Measurements from ENCODE around the gene SPINK2. TPM values are rescaled to one million over a fixed set of nuclear protein-coding genes. Genes with fewer than 3 reads are reported as not detected.

SPINK2 gene
- polyA plus RNA-seq, 1 of the 3 experiments (the other 2 are of a cell fraction), result not detected

- Histone ChIP-seq H3K36me3 (replicated peaks in 1 of 2; ENCODE audit: control insufficient read depth in 1 of 2, insufficient read depth in 2 of 2, low read length in 1 of 2) (no peaks in the 10 kb centered on the region), H3K4me1 (ENCODE audit: control insufficient read depth in 1 of 2, insufficient read depth in 2 of 2, low read depth in 1 of 2, low read length in 1 of 2) (no peaks in the 10 kb centered on the region; a peak in 1 of 4 replicates), H3K27me3 (ENCODE audit: insufficient read depth) (peaks cover 13% of the 10 kb centered on the region; the same call in 1 of the 2 replicates), H3K9me3 (no peaks in the 10 kb centered on the region), H3K9ac (no peak overlapping the region), H3K4me2 (no peak overlapping the region), H2AFZ (ENCODE audit: low read depth) (no peak overlapping the region), H3K27ac (ENCODE audit: low read depth in 2 of 2, low read length in 1 of 2) (no peak overlapping the region), H3K79me2 (ENCODE audit: insufficient read depth) (no peaks in the 10 kb centered on the region), H3F3A (replicated peaks; ENCODE audit: insufficient read depth) (no peaks in the 10 kb centered on the region), H3K4me3 (ENCODE audit: low read depth in 2 of 2, low read length in 1 of 2) (no peak overlapping the region), H4K20me1 (ENCODE audit: insufficient read depth) (no peaks in the 10 kb centered on the region), H3K9me2 (no peaks in the 10 kb centered on the region)
- DNase-seq, result no peak
- CTCF ChIA-PET, result no interaction called here
- TF ChIP-seq TCF12 (IDR thresholded peaks at IDR 0.05), result no peak
- TF ChIP-seq RXRA (IDR thresholded peaks at IDR 0.05; ENCODE audit: borderline replicate concordance, low read depth), result no peak
- TF ChIP-seq EZH2phosphoT487 (IDR thresholded peaks at IDR 0.05; ENCODE audit: borderline replicate concordance, low read depth), result no peak
- no peak for TF ChIP-seq YY1 (IDR thresholded peaks at IDR 0.05; ENCODE audit: low read depth)
- TF ChIP-seq EP300 (IDR thresholded peaks at IDR 0.05; ENCODE audit: borderline replicate concordance in 1 of 2, low read depth in 1 of 2, low read length in 1 of 2), result no peak
- TF ChIP-seq RFX5 (IDR thresholded peaks at IDR 0.05; ENCODE audit: low read length), result no peak
- TF ChIP-seq GABPA (IDR thresholded peaks at IDR 0.05; ENCODE audit: low read depth), result no peak
- no peak for TF ChIP-seq SMC3 (IDR thresholded peaks at IDR 0.05; ENCODE audit: low read depth, low read length)
- no peak for TF ChIP-seq RAD21 (IDR thresholded peaks at IDR 0.05; ENCODE audit: low read length)
- no peak for TF ChIP-seq NRF1 (IDR thresholded peaks at IDR 0.05; ENCODE audit: low read depth, low read length)
- no peak for TF ChIP-seq POLR2AphosphoS5 (IDR thresholded peaks at IDR 0.05; ENCODE audit: low read depth, low read length)
- no peak for TF ChIP-seq MEF2A (IDR thresholded peaks at IDR 0.05; ENCODE audit: borderline replicate concordance, low read depth)
- no peak for TF ChIP-seq SIN3A (IDR thresholded peaks at IDR 0.05; ENCODE audit: borderline replicate concordance, low read depth, low read length)
- TF ChIP-seq USF2 (IDR thresholded peaks at IDR 0.05; ENCODE audit: borderline replicate concordance, low read depth, low read length), result no peak
- TF ChIP-seq PBX3 (IDR thresholded peaks at IDR 0.05), result no peak
- TF ChIP-seq MXI1 (IDR thresholded peaks at IDR 0.05; ENCODE audit: low read depth, low read length), result no peak
- no peak for TF ChIP-seq NFIC (IDR thresholded peaks at IDR 0.05; ENCODE audit: borderline replicate concordance)
- POLR2A ChIA-PET, result no interaction called here
- 71% methylated on average over 5 of the region's 5 CpGs for WGBS (ENCODE audit: low lambda C conversion rate)
These were observed 3.5 kb downstream of the SPINK2 start for GRCh38 chr4:56817840-56818491.

GRCh38 chr4:56806666-56807065 lies 14.8 kb downstream of the SPINK2 start:
- 85% methylated on average over 1 of the region's 1 CpG for WGBS (ENCODE audit: low lambda C conversion rate)
- no peaks in the 10 kb centered on the region for H3K79me2 ChIP-seq (ENCODE audit: insufficient read depth)
- H2AFZ ChIP-seq (ENCODE audit: low read depth), result no peak overlapping the region
- no peak overlapping the region for H3K4me2 ChIP-seq
- no peak for TF ChIP-seq NRF1 (IDR thresholded peaks at IDR 0.05; ENCODE audit: low read depth, low read length)
- no peak for TF ChIP-seq TAF1 (IDR thresholded peaks at IDR 0.05; ENCODE audit: borderline replicate concordance, low read depth, low read length)
- no peak for TF ChIP-seq RCOR1 (IDR thresholded peaks at IDR 0.05; ENCODE audit: low read length)
- no peaks in the 10 kb centered on the region for H3K9me2 ChIP-seq
- no peak for DNase-seq
- no peaks in the 10 kb centered on the region for H3K27me3 ChIP-seq (ENCODE audit: insufficient read depth)
- no peaks in the 10 kb centered on the region for H3K36me3 ChIP-seq (replicated peaks in 1 of 2; ENCODE audit: control insufficient read depth in 1 of 2, insufficient read depth in 2 of 2, low read length in 1 of 2)
- H3K9me3 ChIP-seq, result no peaks in the 10 kb centered on the region
- H3K4me1 ChIP-seq (ENCODE audit: control insufficient read depth in 1 of 2, insufficient read depth in 2 of 2, low read depth in 1 of 2, low read length in 1 of 2), result no peaks in the 10 kb centered on the region
- no peak overlapping the region for H3K4me3 ChIP-seq (ENCODE audit: low read depth in 2 of 2, low read length in 1 of 2)
- ChIA-PET POLR2A (no interaction called here), CTCF (interaction anchor here (1.7 kb wide), 1 partner anchor 30 kb away, joined by 6 read pairs; no protein-coding TSS in a partner anchor)
- H4K20me1 ChIP-seq (ENCODE audit: insufficient read depth), result no peaks in the 10 kb centered on the region
- H3K9ac ChIP-seq, result no peak overlapping the region
- no peaks in the 10 kb centered on the region for H3F3A ChIP-seq (replicated peaks; ENCODE audit: insufficient read depth)
- no peak overlapping the region for H3K27ac ChIP-seq (ENCODE audit: low read depth in 2 of 2, low read length in 1 of 2)
